ENCODE data around the gene AP1M2.

- TF ChIP-seq, protein P1, sequence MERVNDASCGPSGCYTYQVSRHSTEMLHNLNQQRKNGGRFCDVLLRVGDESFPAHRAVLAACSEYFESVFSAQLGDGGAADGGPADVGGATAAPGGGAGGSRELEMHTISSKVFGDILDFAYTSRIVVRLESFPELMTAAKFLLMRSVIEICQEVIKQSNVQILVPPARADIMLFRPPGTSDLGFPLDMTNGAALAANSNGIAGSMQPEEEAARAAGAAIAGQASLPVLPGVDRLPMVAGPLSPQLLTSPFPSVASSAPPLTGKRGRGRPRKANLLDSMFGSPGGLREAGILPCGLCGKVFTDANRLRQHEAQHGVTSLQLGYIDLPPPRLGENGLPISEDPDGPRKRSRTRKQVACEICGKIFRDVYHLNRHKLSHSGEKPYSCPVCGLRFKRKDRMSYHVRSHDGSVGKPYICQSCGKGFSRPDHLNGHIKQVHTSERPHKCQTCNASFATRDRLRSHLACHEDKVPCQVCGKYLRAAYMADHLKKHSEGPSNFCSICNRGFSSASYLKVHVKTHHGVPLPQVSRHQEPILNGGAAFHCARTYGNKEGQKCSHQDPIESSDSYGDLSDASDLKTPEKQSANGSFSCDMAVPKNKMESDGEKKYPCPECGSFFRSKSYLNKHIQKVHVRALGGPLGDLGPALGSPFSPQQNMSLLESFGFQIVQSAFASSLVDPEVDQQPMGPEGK (CRISPR knock-in tag; IDR thresholded peaks at IDR 0.05; ENCODE audit: borderline replicate concordance): no peak
- TF ChIP-seq ZNF70 (CRISPR knock-in tag; IDR thresholded peaks at IDR 0.05): no peak
- no peak for TF ChIP-seq RARB (CRISPR knock-in tag; IDR thresholded peaks at IDR 0.05)
- TF ChIP-seq ISL1 (CRISPR knock-in tag; IDR thresholded peaks at IDR 0.05): no peak
- TF ChIP-seq POU6F1 (CRISPR knock-in tag; IDR thresholded peaks at IDR 0.05; ENCODE audit: borderline replicate concordance, low read depth): no peak
- no peak for TF ChIP-seq TCF4 (CRISPR knock-in tag; IDR thresholded peaks at IDR 0.05; ENCODE audit: borderline replicate concordance)
- TF ChIP-seq, protein P2, sequence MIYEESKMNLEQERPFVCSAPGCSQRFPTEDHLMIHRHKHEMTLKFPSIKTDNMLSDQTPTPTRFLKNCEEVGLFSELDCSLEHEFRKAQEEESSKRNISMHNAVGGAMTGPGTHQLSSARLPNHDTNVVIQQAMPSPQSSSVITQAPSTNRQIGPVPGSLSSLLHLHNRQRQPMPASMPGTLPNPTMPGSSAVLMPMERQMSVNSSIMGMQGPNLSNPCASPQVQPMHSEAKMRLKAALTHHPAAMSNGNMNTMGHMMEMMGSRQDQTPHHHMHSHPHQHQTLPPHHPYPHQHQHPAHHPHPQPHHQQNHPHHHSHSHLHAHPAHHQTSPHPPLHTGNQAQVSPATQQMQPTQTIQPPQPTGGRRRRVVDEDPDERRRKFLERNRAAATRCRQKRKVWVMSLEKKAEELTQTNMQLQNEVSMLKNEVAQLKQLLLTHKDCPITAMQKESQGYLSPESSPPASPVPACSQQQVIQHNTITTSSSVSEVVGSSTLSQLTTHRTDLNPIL (CRISPR knock-in tag; IDR thresholded peaks at IDR 0.05; ENCODE audit: low read depth): no peak
Measured at GRCh38 chr19:10636304-10636972, 49.3 kb upstream of the AP1M2 start.

Measured in SK-N-SH treated with all-trans-retinoic acid at 6 μM for 48 hours (cell line).